Measurements from ENCODE around the gene FBXO42.
"Not testable (repeated sequence)": the region's sequence is repeated elsewhere in the genome, so short reads cannot be mapped to it uniquely, and the experiment has no call there.

The FBXO42 gene

GRCh38 chr1:16354619-16355018, 2.3 kb upstream of the FBXO42 start:
- no peak for DNase-seq (ENCODE audit: low read depth)
- no peak for TF ChIP-seq CTCF (IDR thresholded peaks at IDR 0.05; ENCODE audit: insufficient read depth, low read depth, low read length, missing control alignments)
- no peak overlapping the region for H3K4me3 ChIP-seq (ENCODE audit: low read length)

- H3K4me3 ChIP-seq (ENCODE audit: low read length): peak overlapping the region; percentile 94
- no peak for TF ChIP-seq CTCF (IDR thresholded peaks at IDR 0.05; ENCODE audit: insufficient read depth, low read depth, low read length, missing control alignments)
- peak; percentile 43 for DNase-seq (ENCODE audit: low read depth)
Observed at GRCh38 chr1:16352842-16353535, 709 bp upstream of the FBXO42 start.

- DNase-seq (ENCODE audit: low read depth): peak; percentile 39
- no peak for TF ChIP-seq CTCF (IDR thresholded peaks at IDR 0.05; ENCODE audit: insufficient read depth, low read depth, low read length, missing control alignments)
- peak overlapping the region; percentile 94 for H3K4me3 ChIP-seq (ENCODE audit: low read length)
Observed at GRCh38 chr1:16351456-16351993, 755 bp downstream of the FBXO42 start.

- peak; percentile 33 for DNase-seq (ENCODE audit: low read depth)
- no peak overlapping the region for H3K4me3 ChIP-seq (ENCODE audit: low read length)
- TF ChIP-seq CTCF (IDR thresholded peaks at IDR 0.05; ENCODE audit: insufficient read depth, low read depth, low read length, missing control alignments): no peak
Observed at GRCh38 chr1:16349847-16350406, 2.4 kb downstream of the FBXO42 start.

- H3K4me3 ChIP-seq (ENCODE audit: low read length): no peak overlapping the region
- TF ChIP-seq CTCF (IDR thresholded peaks at IDR 0.05; ENCODE audit: insufficient read depth, low read depth, low read length, missing control alignments): no peak
- DNase-seq (ENCODE audit: low read depth): peak; percentile 79
Observed at GRCh38 chr1:16348414-16349182, 3.7 kb downstream of the FBXO42 start.

- DNase-seq (ENCODE audit: low read depth); H3K4me3 ChIP-seq (ENCODE audit: low read length): not testable (repeated sequence)
Observed at GRCh38 chr1:16343276-16343675, 9.0 kb downstream of the FBXO42 start.

- DNase-seq (ENCODE audit: low read depth): no peak
- no peak overlapping the region for H3K4me3 ChIP-seq (ENCODE audit: low read length)
- TF ChIP-seq CTCF (IDR thresholded peaks at IDR 0.05; ENCODE audit: insufficient read depth, low read depth, low read length, missing control alignments): no peak
Observed at GRCh38 chr1:16342331-16343062, 9.8 kb downstream of the FBXO42 start.

Measured in epithelial cell of esophagus (primary cell).